ENCODE results near the gene KRT84.
"Not testable (repeated sequence)": the region's sequence is repeated elsewhere in the genome, so short reads cannot be mapped to it uniquely, and the experiment has no call there.

Gene KRT84

GRCh38 chr12:52360106-52360662 lies 25.3 kb downstream of the KRT84 start:
- DNase-seq (ENCODE audit: low spot score), result no peak

- DNase-seq (ENCODE audit: low spot score), result no peak
Measured at GRCh38 chr12:52359621-52360061, 25.8 kb downstream of the KRT84 start.

- DNase-seq (ENCODE audit: low spot score), result no peak
Measured at GRCh38 chr12:52358575-52359350, 26.7 kb downstream of the KRT84 start.

- DNase-seq (ENCODE audit: low spot score), result no peak
Measured at GRCh38 chr12:52356762-52357580, 28.5 kb downstream of the KRT84 start.

GRCh38 chr12:52356031-52356761 lies 29.3 kb downstream of the KRT84 start:
- no peak for DNase-seq (ENCODE audit: low spot score)

- no peak for DNase-seq (ENCODE audit: low spot score)
Measured at GRCh38 chr12:52355176-52355575, 30.3 kb downstream of the KRT84 start.

GRCh38 chr12:52354200-52354599 lies 31.3 kb downstream of the KRT84 start:
- no peak for DNase-seq (ENCODE audit: low spot score)

- no peak for DNase-seq (ENCODE audit: low spot score)
Measured at GRCh38 chr12:52353766-52354165, 31.7 kb downstream of the KRT84 start.

GRCh38 chr12:52352951-52353350 lies 32.5 kb downstream of the KRT84 start:
- no peak for DNase-seq (ENCODE audit: low spot score)

GRCh38 chr12:52351196-52352059 lies 34.0 kb downstream of the KRT84 start:
- no peak for DNase-seq (ENCODE audit: low spot score)

GRCh38 chr12:52350786-52351185 lies 34.7 kb downstream of the KRT84 start:
- no peak for DNase-seq (ENCODE audit: low spot score)

- DNase-seq (ENCODE audit: low spot score), result no peak
Measured at GRCh38 chr12:52350021-52350620, 35.3 kb downstream of the KRT84 start.

- no peak for DNase-seq (ENCODE audit: low spot score)
Measured at GRCh38 chr12:52349196-52349595, 36.3 kb downstream of the KRT84 start.

- DNase-seq (ENCODE audit: low spot score), result no peak
Measured at GRCh38 chr12:52347551-52348510, 37.6 kb downstream of the KRT84 start.

- DNase-seq (ENCODE audit: low spot score), result no peak
Measured at GRCh38 chr12:52347016-52347415, 38.4 kb downstream of the KRT84 start.

- no peak for DNase-seq (ENCODE audit: low spot score)
Measured at GRCh38 chr12:52346593-52346992, 38.9 kb downstream of the KRT84 start.

GRCh38 chr12:52345041-52345440 lies 40.4 kb downstream of the KRT84 start:
- not testable (repeated sequence) for DNase-seq (ENCODE audit: low spot score)

- DNase-seq (ENCODE audit: low spot score), result no peak
Measured at GRCh38 chr12:52344111-52344510, 41.3 kb downstream of the KRT84 start.

- DNase-seq (ENCODE audit: low spot score), result no peak
Measured at GRCh38 chr12:52343550-52343949, 41.9 kb downstream of the KRT84 start.
